SK-N-DZ (cell line): Measurements from ENCODE around the gene IRF6.

Experiments used
- DNase-seq: peaks from one replicate; pipeline ENCODE4 v3.0.0-alpha.2; 2015; ENCODE audit warnings: low spot score

IRF6 gene

DNA sequence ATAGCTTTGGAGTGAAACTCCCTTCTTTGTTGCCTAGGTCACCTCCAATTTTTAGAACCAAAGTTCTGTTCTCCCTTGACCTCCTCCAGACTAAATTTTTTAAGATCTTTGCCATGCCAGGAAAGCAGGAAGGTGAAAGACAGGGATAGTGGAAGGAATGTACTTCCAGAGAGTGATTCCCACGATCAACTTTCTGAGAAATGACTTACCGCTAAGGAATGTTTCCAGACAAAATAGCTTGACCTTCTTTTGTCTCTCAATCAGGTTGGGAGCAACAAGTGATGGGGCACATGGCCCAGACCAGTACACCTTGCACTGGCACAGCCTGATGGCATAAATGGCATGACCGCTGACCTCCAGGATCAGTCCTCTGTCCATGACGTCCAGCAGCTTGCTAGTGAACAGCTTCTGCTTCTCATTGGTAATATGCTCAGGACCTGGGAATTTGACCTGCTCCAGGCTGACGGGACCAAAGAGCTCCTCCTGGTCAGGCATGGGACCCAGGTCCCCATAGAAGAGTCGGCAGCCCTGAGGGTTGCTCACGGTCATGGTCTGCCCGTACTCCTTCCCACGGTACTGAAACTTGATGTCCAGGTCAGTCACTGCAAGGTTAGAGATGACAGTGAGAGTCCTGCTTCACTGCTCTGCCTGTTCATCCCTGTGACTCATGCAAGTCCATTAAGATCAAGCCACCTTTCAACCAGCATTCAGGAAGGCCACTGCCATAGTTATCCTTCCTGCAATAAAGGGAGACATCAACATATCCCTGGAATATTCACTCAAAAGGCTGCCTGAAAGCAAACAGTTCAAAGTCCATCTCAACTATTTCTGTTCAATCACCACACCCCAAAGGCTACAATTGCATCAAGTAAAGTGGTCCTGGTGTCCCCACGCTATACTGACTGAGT is 15.4 kb downstream of the IRF6 start:
- no peak for DNase-seq

DNA sequence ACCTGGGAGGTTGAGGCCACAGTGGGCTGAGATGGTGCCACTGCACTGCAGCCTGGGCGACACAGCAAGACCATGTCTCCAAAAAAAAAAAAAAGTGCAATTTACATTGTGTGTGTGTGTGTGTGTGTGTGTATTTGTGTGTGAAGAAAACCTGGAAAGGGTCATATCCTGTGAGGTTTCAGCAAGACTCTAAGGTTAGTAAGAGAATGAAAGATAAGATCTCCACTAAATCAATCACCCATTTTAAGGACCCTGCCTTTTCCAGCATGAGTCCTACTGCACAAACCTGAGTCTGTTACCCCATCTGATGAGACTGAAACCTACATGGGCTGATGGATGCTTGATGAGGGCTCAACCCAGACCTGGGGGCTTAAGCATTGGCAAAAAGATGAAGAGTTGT is 16.7 kb downstream of the IRF6 start:
- DNase-seq: no peak

DNA sequence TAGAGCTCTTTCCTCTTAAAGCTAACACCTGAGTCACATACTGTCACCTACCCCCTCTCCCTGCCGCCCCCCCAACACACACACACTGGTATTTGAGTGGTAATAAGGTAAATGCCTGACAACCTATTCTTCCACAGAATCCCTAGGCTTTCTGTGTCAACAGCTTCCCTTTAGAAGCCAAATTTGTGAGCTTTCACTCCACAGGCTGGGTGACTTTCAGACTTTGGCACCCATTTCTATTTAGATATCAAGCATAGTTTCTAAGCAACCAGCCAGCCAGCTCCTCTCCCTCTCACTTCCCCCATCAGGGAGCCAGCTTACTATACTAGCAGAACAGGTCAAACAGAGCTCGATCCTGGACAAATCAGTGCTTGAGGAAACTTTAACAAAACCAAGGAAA is 18.4 kb downstream of the IRF6 start:
- DNase-seq: no peak

DNA sequence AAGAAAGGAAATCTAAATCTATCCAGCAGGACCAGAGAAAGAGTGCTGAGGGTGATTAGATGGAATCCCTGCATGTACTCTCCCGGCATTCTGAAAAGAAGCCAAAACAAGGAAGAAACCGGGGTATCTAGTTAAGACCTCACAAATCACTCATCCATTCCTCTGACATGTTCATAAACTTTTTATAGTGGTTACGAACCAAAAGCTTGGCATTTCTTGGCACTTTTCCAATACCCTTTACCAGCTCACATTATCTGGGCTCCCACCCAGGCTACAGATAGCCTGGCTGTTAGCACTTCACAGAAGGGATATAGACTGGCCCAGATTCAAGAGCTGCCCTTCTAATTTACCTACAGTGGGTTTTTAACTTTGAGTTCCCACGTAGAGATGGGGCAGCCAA is 19.8 kb downstream of the IRF6 start:
- no peak for DNase-seq

DNA sequence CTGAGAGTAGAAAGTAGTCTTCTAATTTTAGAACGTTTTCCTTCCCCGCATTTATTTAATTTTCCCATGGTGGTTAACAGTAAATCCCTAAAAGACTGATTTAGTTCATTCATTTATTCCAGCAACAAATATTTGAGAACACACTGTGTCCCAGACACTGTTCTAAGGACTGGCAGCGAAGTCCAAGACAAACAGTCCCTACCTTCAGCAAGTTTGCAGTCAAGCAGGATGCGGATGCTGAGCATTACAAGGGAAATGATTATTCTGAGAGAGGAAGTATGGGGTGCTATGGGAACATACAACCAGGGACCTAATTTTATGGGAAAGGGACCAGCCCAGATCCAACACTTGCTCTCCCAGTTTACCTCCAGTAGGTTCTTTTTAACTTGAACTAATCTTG is 20.4 kb downstream of the IRF6 start:
- no peak for DNase-seq

DNA sequence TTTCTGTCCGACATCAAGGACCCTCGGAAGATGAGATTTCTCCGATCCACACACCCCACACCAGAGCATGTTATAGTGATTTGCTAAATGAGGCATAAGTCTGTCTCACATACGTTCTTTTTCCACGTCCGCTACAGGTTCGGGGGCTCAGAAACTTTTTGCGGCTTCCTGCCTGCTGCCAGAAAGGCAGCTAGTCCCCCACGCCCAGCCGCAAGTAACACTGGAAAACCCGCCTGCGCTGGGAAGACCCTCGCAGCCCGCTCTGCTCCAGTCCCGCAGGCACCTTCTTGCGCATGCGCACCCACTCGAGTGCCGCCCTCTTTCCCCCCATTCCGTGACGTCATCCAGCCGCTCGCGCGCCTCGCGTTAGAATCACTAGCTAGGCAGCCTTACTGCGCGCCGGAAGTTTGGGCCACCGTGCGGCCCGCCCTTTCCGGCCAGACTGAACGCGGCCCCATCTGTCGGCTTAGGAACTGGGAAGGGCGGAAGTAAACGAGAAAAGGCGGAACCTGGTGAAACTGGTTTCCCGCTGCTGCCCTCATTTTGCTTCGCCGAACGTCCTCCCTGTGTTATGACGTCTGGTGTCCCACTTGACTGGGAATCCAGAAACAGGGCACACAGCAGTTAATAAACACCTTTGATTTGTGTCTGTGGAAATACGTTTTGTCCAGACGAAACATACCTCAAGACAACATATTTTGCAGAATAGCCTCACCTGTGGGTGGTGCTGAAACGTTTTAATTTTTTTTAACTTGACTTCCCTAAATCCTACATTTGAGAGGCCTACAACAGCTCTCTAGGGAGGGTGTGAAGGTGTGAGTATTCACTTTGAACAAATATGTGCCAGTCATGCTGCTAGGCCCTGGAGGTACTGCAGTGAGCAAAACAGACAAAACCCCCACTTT is 21.4 kb downstream of the IRF6 start, which contains the start of gene C1orf74:
Gene C1orf74 (minus strand): TSS at position 295 of the 905 bp plus-strand sequence. CDS start 925 bp downstream, outside the sequence.
- DNase-seq: peak; percentile 98

DNA sequence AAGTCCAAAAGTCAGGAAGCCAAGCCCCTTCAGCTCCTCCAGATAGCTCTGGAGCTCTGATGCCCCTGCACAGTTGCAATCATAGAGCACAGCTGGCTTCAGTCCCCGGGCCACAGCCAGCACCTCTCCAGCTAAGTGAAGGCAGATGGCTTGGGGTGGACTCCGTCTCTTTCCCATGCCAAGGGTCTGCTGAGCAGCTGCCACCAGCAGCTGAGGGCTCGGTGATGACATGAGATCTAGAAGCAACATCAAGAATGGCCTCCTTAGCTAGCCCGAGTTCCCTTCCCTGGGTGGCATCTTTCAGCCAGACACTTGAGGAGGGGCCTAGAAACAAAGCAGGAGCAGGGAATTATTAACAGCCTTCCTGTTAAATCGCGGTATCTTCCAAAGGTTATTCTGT is 22.6 kb downstream of the IRF6 start:
- DNase-seq: no peak

DNA sequence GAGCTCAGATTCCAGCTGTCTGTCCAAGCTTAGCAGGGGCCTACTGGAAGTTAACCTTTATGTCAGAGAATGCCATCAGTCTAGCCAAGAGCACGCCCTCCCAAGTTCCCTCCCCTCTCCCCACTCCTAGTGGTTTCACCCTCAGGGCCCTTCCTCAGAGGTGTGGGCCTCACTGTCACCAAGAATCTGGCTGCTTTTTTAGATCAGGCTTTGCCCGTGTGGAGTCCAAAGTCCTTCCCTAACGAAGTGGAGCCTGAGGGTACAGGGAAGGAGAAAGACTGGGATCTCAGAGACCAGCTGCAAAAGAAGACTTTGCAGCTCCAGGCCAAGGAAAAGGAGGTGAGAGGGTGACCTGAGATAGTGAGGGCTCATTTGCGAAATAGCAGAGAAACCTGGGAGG is 25.7 kb downstream of the IRF6 start:
- DNase-seq: no peak

DNA sequence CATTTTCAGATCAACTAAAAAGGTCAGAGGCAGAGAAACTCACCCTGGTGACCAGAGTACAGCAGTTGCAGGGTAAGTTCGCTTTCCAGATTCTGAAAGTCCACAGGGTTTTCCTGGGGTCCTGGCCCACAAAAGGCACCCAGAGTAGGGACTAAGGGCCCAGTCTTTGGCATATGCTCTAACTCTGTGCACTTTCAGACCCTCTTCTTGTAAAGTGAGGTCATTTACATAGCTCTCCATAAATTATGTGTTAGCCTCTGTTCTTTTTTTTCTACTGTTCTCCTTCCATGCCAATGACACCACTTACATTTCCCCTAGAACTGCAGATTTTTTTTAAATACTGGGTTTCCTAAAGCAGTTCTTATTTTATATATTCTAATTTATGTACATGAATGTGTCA is 27.8 kb downstream of the IRF6 start:
- no peak for DNase-seq

DNA sequence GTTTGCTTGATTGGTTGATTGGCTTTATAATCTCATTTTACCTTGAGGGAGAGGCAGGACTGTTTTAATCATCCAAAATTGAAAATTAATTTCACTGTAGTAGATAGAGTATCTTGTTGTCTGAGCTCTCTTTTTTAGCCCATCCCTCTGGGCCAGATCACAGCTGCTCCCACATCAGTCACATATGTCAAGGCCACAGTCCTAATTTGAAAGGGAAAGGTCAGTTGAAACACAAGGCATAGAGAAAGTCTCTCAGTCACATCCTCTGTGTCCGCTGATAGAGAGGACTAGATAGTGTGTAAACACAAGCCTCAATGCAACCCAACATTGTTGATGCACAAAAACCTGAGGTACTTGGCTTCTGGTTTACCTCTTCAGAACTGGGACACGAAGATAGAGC is 28.4 kb downstream of the IRF6 start:
- DNase-seq: peak; percentile 10

DNA sequence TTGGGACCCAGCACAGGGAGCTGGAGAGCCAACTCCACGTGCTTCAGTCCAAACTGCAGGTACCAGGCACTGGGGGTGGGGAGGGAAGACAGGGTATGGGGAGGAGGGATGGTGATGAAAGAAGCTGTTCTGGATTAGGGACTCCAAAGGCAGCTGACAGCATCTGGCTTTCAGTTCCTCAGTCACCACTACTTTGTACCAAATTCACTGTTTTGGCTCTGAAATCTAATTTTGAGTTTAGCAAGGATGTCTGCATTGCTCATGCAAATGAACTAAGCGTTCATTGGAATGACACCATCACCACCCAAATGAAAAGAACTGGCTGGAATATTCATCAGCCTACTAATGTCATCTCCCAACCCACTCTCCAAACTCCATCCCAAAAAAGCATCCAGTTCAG is 30.3 kb downstream of the IRF6 start:
- no peak for DNase-seq

DNA sequence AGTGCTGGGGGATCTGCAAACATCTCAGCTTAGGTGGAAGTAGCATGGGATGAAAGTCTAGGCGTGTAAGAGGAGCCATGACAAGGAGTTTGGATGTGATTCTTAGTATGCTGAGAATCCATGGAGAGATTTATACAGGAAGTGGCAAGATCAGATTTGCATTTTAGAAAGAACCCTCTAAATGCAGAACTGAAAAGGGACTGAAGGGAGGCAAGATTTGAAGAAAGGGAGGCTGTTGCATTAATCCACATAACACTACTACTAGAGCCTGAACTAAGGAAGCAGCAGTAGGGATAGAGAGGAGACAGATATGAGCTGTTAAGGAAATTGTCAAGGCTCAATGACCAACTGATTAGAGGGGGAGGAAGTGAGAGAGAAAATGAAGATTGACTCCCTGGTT is 31.4 kb downstream of the IRF6 start:
- no peak for DNase-seq

DNA sequence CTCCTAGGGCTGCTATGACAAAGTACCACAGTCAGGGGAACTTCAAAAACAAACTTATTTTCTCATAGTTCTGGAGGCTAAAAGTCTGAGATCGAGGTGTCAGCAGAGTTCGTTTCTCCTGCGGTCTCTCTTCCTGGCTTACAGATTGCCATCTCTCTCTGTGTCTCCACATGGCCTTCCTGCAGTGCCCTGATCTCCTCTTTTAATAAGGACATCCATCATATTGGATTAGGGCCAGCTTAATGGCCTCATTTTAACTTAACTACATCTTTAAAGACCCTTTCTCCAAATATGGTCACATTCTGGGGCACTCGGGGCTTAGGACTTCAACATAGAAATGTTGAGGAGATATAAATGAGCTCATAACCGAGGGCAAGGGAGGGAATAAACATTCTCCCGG is 33.8 kb downstream of the IRF6 start:
- DNase-seq: peak; percentile 91

DNA sequence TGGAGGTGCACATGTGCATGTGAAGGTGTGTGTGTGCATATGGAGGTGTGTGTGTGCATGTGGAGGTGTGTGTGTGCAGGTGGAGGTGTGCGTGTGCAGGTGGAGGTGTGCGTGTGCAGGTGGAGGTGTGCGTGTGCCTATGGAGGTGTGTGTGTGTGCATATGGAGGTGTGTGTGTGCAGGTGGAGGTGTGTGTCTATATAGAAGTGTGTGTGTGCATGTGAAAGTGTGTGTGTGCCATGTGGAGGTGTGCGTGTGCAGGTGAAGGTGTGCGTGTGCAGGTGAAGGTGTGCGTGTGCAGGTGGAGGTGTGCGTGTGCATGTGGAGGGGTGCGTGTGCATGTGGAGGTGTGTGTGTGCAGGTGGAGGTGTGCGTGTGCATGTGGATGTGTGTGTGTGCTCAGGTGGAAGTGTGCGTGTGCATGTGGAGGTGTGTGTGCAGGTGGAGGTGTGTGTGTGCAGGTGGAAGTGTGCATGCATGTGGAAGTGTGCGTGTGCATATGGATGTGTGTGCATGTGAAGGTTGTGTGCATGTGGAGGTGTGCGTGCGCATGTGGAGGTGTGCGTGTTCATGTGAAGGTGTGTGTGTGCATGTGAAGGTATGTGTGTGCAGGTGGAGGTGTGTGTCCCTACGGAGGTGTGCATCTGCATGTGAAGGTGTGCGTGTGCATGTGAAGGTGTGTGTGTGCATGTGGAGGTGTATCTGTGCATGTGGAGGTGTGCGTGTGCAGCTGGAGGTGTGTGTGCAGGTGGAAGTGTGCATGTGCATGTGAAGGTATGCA is 35.1 kb downstream of the IRF6 start:
- DNase-seq: no peak

DNA sequence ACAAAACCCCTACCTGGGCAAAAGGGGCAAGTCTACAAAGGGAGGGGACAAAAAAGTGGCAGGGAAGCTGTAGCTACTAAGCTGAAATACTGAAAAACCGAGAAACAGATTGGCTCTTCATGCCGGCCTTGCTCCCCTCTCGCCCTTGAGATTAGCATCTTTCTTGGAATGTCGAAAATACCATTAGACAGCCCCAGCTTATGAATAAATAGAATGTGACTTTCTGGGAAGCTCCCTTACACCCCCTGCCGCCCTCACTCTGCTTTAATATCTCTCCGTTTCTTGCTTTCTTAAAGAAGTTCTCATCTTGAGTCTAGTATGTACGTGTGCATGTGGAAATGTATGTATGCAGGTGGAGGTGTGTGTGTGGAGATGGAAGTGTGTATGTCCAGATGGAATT is 36.0 kb downstream of the IRF6 start:
- DNase-seq: no peak

DNA sequence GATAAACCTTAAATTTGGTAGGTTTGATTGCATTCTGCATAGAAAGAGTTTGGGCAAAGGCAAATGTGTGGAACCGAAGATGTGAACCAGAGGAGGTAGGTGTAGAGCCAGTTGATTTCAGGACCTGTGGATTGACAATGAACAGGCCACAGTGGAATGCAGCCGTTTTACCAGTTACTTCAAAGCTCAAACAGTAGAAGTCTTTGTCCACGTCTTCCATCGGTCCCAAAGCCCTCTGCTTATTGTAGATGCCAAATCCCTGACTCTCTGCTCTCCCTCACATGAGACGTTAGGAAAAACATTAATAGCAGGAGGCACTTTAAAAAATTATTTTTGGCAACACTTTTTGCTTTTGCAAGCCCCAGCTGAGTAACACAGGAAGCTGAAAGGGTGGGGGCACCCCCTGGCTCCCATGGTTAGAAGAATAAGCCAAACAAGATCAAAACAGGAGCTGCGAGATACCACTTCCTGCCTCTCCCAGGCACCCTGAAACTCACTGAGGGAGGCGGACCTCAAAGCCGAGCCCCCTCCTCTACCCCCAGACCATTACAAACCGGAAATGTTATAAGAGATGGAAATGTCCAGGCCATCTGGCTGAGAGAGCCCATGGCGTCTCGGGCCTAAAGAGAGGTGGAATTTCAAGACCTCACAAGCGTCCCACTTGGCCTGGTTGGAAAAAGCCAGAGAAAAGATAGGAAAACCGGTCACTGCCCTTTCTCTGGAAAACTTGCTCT is 36.6 kb downstream of the IRF6 start:
- DNase-seq: peak; percentile 12

DNA sequence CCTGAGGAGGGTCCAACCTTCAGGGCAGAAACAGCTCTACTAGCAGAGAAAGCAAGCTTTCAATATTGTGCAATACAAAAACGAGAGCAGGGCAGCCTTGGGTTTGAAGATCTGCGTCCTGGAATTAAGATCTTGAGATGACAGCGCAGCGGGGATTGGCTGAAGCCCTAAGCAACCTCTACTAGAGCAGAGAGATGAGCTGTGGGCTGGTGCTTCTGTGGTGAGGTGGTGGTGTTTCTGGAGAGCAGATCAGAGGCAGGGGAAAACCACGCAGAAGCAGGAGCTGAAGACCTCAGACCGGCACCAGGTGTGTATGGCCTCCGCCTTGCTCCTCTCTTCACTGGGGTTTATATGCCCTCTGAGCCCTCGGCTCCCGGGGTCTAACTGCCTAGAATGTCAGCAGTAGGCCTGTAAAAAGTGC is 37.6 kb downstream of the IRF6 start:
- no peak for DNase-seq

DNA sequence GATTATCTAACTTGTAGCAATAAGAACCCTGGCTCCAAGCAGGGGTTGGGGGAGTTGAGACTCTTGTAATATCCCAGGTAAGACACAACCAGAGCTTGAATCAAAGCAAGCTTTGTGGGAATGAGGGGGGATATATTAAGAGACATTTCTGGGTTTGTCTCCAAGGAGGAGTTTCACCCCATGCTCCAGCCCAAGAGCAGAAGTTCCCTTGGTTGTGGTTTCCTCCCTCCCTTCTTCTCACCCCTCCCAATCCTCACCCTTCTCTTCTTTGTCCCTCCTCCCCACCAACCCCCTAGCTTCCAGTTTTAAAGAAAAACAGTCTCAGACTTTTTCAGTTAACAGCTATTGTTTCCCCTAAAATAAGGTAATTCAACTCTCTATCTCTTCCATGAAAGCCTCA is 38.2 kb downstream of the IRF6 start:
- no peak for DNase-seq

DNA sequence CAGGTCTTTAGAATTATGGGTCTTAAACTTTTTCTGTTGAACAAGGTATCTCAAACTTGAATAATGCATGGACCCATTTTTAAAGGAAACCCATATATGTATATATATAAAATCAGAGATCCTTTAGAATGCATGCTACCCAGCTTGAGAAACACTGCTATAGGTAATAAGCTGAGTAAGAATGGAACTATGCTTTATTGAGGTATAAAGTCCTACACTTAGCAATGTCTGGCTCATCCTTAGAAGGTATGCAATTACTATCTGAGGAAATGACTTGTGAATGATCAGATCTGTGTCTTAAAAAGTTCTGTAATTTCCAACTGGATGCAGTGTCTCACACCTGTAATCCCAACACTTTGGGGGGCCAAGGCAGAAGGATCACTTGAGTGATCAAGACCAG is 38.8 kb downstream of the IRF6 start:
- no peak for DNase-seq

DNA sequence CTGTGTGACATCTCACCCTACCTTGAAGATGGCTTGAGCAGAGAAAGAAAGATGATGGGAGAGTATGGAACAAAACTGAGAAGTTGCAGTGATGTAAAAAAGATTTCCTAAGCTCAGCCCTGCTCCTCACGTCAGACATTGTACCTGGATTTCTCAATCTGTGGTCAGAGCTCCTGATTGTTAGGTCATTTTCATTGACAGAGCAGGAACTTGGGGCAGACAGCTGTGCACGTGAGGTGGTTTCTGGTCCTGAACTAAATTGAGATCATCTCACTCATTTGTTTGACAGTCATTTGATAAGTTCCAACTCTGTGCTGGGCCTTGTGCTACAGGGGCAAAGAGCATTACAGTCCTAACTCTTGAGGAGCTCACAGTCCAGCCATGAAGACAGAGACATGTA is 39.9 kb downstream of the IRF6 start:
- no peak for DNase-seq

DNA sequence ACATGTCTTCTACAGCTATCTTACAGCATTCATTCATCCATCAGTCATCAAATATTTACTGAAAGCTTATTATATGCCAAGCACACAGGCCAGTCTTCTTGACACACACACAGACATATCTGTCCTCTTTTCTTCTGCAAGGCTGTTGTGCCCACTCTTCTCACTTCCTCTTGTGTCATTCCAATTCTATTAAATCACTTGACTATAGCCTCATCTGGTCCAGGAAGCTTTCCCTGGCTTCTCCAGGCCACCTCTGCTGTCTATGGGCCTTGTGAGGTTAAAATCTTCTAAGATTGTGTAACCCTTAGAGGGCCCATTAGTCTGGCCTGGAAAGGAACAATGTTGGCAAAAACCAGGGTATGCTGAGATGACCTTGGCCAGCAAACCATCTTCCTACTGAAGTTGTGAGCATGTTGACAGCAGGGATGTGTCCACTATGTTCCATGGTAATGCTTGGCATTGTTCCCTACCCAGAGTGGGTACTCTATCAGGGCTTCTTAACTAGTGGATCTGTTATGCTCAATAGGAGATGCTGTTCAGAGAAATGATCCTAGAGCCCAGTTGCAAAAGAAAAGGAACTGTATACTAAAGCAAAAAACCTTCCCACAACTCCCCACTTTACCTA is 44.8 kb downstream of the IRF6 start:
- DNase-seq: no peak
